GM21825 (cell line): ENCODE data around the gene VCL.

Source experiments
- ATAC-seq: cut with Tn5 transposase; IDR thresholded peaks from one replicate; pipeline ENCODE4 v1.9.1; 2021; ENCODE audit warnings: mild to moderate bottlenecking, moderate library complexity; ENCODE audit not compliant: unreplicated experiment

VCL gene

GRCh38 chr10:74071157-74071556, 73.2 kb downstream of the VCL start:
- ATAC-seq = no peak

- no peak for ATAC-seq
These were observed 74.6 kb downstream of the VCL start for GRCh38 chr10:74072503-74072902.

GRCh38 chr10:74075906-74076305, 78.0 kb downstream of the VCL start:
- no peak for ATAC-seq

GRCh38 chr10:74076961-74077360, 79.0 kb downstream of the VCL start:
- ATAC-seq = no peak

- no peak for ATAC-seq
These were observed 79.5 kb downstream of the VCL start for GRCh38 chr10:74077416-74077815.

- ATAC-seq = peak; percentile 48
These were observed 80.1 kb downstream of the VCL start for GRCh38 chr10:74078037-74078436.

- ATAC-seq = no peak
These were observed 81.4 kb downstream of the VCL start for GRCh38 chr10:74079028-74079935.

GRCh38 chr10:74079936-74080590, 82.1 kb downstream of the VCL start:
- no peak for ATAC-seq

GRCh38 chr10:74081192-74081803, 83.4 kb downstream of the VCL start:
- ATAC-seq = no peak

GRCh38 chr10:74081941-74082718, 84.2 kb downstream of the VCL start:
- no peak for ATAC-seq

GRCh38 chr10:74083304-74083703, 85.4 kb downstream of the VCL start:
- ATAC-seq = no peak

- no peak for ATAC-seq
These were observed 87.0 kb downstream of the VCL start for GRCh38 chr10:74084955-74085354.

GRCh38 chr10:74086317-74086716, 88.4 kb downstream of the VCL start:
- ATAC-seq = no peak

- no peak for ATAC-seq
These were observed 90.8 kb downstream of the VCL start for GRCh38 chr10:74088722-74089121.

- ATAC-seq = no peak
These were observed 94.5 kb downstream of the VCL start for GRCh38 chr10:74092372-74092771.

- no peak for ATAC-seq
These were observed 95.7 kb downstream of the VCL start for GRCh38 chr10:74093530-74094164.

- ATAC-seq = no peak
These were observed 96.3 kb downstream of the VCL start for GRCh38 chr10:74094231-74094630.

GRCh38 chr10:74096777-74097176, 98.9 kb downstream of the VCL start:
- ATAC-seq = peak; percentile 92

- ATAC-seq = no peak
These were observed 99.9 kb downstream of the VCL start for GRCh38 chr10:74097776-74098175.

GRCh38 chr10:74099420-74099819, 101.5 kb downstream of the VCL start:
- no peak for ATAC-seq

- no peak for ATAC-seq
These were observed 101.9 kb downstream of the VCL start for GRCh38 chr10:74099836-74100235.
